Neural progenitor cell (in vitro differentiated cells): ENCODE results near the gene LRIG2. TPM values are rescaled to one million over a fixed set of nuclear protein-coding genes. Genes with fewer than 3 reads are reported as not detected.

Source experiments
- DNase-seq: peaks from one replicate; pipeline ENCODE4 v3.0.0-alpha.2; 2016; ENCODE audit warnings: low spot score
- H2AFZ ChIP-seq: fragments of 200-600 bp; sonication (generic); replicated peaks from 2 replicates; pipeline ENCODE4 v1.6.1; 2016; ENCODE audit warnings: antibody characterized with exemption
- H3F3A ChIP-seq: fragments of 200-600 bp; sonication (generic); 2 replicates; pipeline ENCODE4 v1.6.1; 2016; ENCODE audit warnings: antibody characterized with exemption, low read depth
- H3K27ac ChIP-seq: fragments of 200-600 bp; sonication (generic); 2 replicates; pipeline ENCODE4 v1.5.1; 2016; ENCODE audit warnings: mild to moderate bottlenecking
- H3K27me3 ChIP-seq: fragments of 200-600 bp; sonication (generic); 2 replicates; pipeline ENCODE4 v1.6.1; 2016; ENCODE audit warnings: mild to moderate bottlenecking, moderate library complexity
- H3K36me3 ChIP-seq: fragments of 200-600 bp; sonication (generic); 2 replicates; pipeline ENCODE4 v1.5.1; 2016
- H3K4me1 ChIP-seq: fragments of 200-600 bp; sonication (generic); 2 replicates; pipeline ENCODE4 v1.6.1; 2016; ENCODE audit warnings: mixed run types
- H3K4me2 ChIP-seq: fragments of 200-600 bp; sonication (generic); 2 replicates; pipeline ENCODE4 v1.6.1; 2016
- H3K4me3 ChIP-seq: fragments of 200-600 bp; sonication (generic); 2 replicates; pipeline ENCODE4 v1.5.1; 2016
- H3K79me2 ChIP-seq: fragments of 200-600 bp; sonication (generic); 2 replicates; pipeline ENCODE4 v1.6.1; 2016; ENCODE audit warnings: low read depth
- H3K9ac ChIP-seq: fragments of 200-600 bp; sonication (generic); 2 replicates; pipeline ENCODE4 v1.6.1; 2016
- H3K9me3 ChIP-seq: fragments of 200-600 bp; sonication (generic); 2 replicates; pipeline ENCODE4 v1.5.1; 2016; ENCODE audit warnings: low read depth
- H4K20me1 ChIP-seq: fragments of 200-600 bp; sonication (generic); 2 replicates; pipeline ENCODE4 v1.6.1; 2016; ENCODE audit warnings: low read depth
- H3K27ac Mint-ChIP-seq: 3 replicates; pipeline ENCODE4 v1.8.0; 2021; ENCODE audit warnings: mixed read lengths
- H3K27me3 Mint-ChIP-seq: 2 replicates; pipeline ENCODE4 v1.8.0; 2022; ENCODE audit warnings: low read depth, mild to moderate bottlenecking, inconsistent platforms, moderate library complexity, mixed read lengths; ENCODE audit not compliant: insufficient read depth
- H3K36me3 Mint-ChIP-seq: 3 replicates; pipeline ENCODE4 v1.8.0; 2021; ENCODE audit warnings: mixed read lengths
- H3K4me1 Mint-ChIP-seq: 3 replicates; pipeline ENCODE4 v1.8.0; 2021; ENCODE audit warnings: mixed read lengths
- H3K4me3 Mint-ChIP-seq: 3 replicates; pipeline ENCODE4 v1.8.0; 2021; ENCODE audit warnings: mild to moderate bottlenecking, moderate library complexity, mixed read lengths
- H3K9me3 Mint-ChIP-seq: 3 replicates; pipeline ENCODE4 v1.8.0; 2020; ENCODE audit warnings: mixed read lengths
- CTCF ChIP-seq: fragments of 200-600 bp; sonication (generic); IDR thresholded peaks from 2 replicates; pipeline ENCODE4 v1.5.1; 2017; ENCODE audit warnings: antibody characterized with exemption, mild to moderate bottlenecking
- EZH2 ChIP-seq: fragments of 200-600 bp; sonication (generic); IDR thresholded peaks from 2 replicates; pipeline ENCODE4 v1.6.1; 2017; ENCODE audit warnings: antibody characterized with exemption, mild to moderate bottlenecking, moderate library complexity
- EZH2phosphoT487 ChIP-seq: fragments of 200-600 bp; sonication (generic); IDR thresholded peaks from 2 replicates; pipeline ENCODE4 v1.6.1; 2017; ENCODE audit warnings: antibody characterized with exemption
- total RNA-seq: library from RNA; depleted of rRNA; stranded (reverse); fragments of >200 nt; gene quantifications from 2 replicates; pipeline ENCODE4 v1.2.3, GENCODE V29; 2015; ENCODE audit warnings: low replicate concordance

The LRIG2 gene
- total RNA-seq, 1 donor from 2014 or later, result 24.4 TPM

- Histone ChIP-seq H3K27me3 (no peaks in the 10 kb centered on the region), H3K79me2 (no peaks in the 10 kb centered on the region), H3K4me2 (no peak overlapping the region), H3F3A (peaks cover 11% of the 10 kb centered on the region), H3K9me3 (no peaks in the 10 kb centered on the region), H4K20me1 (peaks cover 8% of the 10 kb centered on the region), H3K4me3 (no peak overlapping the region), H3K4me1 (peaks cover 10% of the 10 kb centered on the region), H3K36me3 (no peaks in the 10 kb centered on the region), H3K9ac (no peak overlapping the region), H2AFZ (no peak overlapping the region), H3K27ac (no peak overlapping the region)
- H3K9me3 Mint-ChIP-seq, result no peaks in the 10 kb centered on the region
- H3K4me1 Mint-ChIP-seq, result peaks cover 10% of the 10 kb centered on the region
- no peak for DNase-seq
- no peak for TF ChIP-seq EZH2
- no peak for TF ChIP-seq CTCF
- no peak for TF ChIP-seq EZH2phosphoT487
- no peaks in the 10 kb centered on the region for H3K36me3 Mint-ChIP-seq
- H3K27ac Mint-ChIP-seq, result no peak overlapping the region
- H3K27me3 Mint-ChIP-seq, result peaks cover 4% of the 10 kb centered on the region
- no peak overlapping the region for H3K4me3 Mint-ChIP-seq
Observed at GRCh38 chr1:113029822-113030221, 43.2 kb upstream of the LRIG2 start.

DNA sequence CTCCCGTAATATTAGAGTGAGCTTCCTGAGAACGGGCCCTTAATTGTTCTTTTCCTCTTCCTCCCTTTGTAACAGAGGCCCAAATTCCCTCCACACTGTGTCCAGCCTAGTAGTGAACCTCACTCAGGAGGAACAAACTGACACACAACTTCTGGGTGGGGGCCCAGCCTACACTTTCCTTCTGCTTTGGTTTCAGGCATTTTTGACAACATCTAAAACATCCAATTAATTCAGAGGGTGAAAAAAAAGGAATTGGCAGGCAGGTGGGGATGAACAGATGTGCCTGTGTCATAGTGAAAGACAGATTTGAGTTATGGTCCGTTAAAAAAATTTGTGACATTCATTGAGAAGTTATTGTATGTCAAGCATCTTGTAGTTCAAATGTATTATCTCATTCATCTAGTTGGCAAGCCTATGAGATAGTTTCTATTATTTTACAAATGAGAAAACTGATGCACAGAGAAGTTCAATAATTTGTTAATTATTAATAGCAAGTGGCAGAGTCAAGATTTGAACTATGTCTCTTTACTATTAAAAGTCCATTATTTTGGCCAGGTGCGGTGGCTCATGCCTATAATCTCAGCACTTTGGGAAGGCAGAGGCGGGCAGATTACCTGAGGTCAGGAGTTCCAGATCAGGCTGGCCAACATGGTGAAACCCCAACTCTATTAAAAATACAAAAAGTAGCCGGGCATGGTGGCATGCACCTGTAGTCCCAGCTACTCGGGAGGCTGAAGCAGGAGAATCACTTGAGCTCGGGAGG is 41.6 kb upstream of the LRIG2 start:
- peaks cover 4% of the 10 kb centered on the region for H3K27me3 Mint-ChIP-seq
- Histone ChIP-seq H3K4me3 (no peak overlapping the region), H3K4me1 (peaks cover 10% of the 10 kb centered on the region), H2AFZ (no peak overlapping the region), H3K4me2 (no peak overlapping the region), H3K79me2 (no peaks in the 10 kb centered on the region), H3K27ac (no peak overlapping the region), H4K20me1 (peaks cover 8% of the 10 kb centered on the region), H3K36me3 (no peaks in the 10 kb centered on the region), H3K27me3 (no peaks in the 10 kb centered on the region), H3K9ac (no peak overlapping the region), H3F3A (peaks cover 11% of the 10 kb centered on the region), H3K9me3 (no peaks in the 10 kb centered on the region)
- no peak overlapping the region for H3K27ac Mint-ChIP-seq
- H3K4me3 Mint-ChIP-seq, result no peak overlapping the region
- peaks cover 10% of the 10 kb centered on the region for H3K4me1 Mint-ChIP-seq
- TF ChIP-seq EZH2phosphoT487 (no peak), EZH2 (no peak), CTCF (no peak)
- H3K9me3 Mint-ChIP-seq, result no peaks in the 10 kb centered on the region
- no peak for DNase-seq
- no peaks in the 10 kb centered on the region for H3K36me3 Mint-ChIP-seq

GRCh38 chr1:113035086-113035485 is 37.9 kb upstream of the LRIG2 start:
- no peak overlapping the region for H2AFZ ChIP-seq
- no peak overlapping the region for H3K27ac Mint-ChIP-seq
- peaks cover 13% of the 10 kb centered on the region for H3F3A ChIP-seq
- no peak for DNase-seq
- no peaks in the 10 kb centered on the region for H3K27me3 ChIP-seq
- TF ChIP-seq EZH2phosphoT487 (no peak), EZH2 (no peak), CTCF (no peak)
- H3K79me2 ChIP-seq, result no peaks in the 10 kb centered on the region
- H4K20me1 ChIP-seq, result no peaks in the 10 kb centered on the region
- peaks cover 3% of the 10 kb centered on the region for H3K4me1 Mint-ChIP-seq
- H3K27me3 Mint-ChIP-seq, result peaks cover 2% of the 10 kb centered on the region
- no peaks in the 10 kb centered on the region for H3K9me3 Mint-ChIP-seq
- H3K36me3 Mint-ChIP-seq, result no peaks in the 10 kb centered on the region
- H3K9me3 ChIP-seq, result no peaks in the 10 kb centered on the region
- peaks cover 13% of the 10 kb centered on the region for H3K4me1 ChIP-seq
- no peak overlapping the region for H3K27ac ChIP-seq
- no peak overlapping the region for H3K9ac ChIP-seq
- no peak overlapping the region for H3K4me3 Mint-ChIP-seq
- H3K4me2 ChIP-seq, result no peak overlapping the region
- H3K4me3 ChIP-seq, result no peak overlapping the region
- H3K36me3 ChIP-seq, result no peaks in the 10 kb centered on the region
